BE2C (cell line): ENCODE results near the gene ZDHHC19.

ENCODE experiments used
- DNase-seq: peaks from one replicate; pipeline ENCODE4 v3.0.0-alpha.2; 2020
- H3K27me3 ChIP-seq: fragments of 250-450 bp; sonication (Bioruptor Pico); 2 replicates; pipeline ENCODE4 v1.5.1; 2020; ENCODE audit warnings: mild to moderate bottlenecking
- H3K36me3 ChIP-seq: fragments of 250-450 bp; sonication (Bioruptor Pico); 2 replicates; pipeline ENCODE4 v1.5.1; 2020; ENCODE audit warnings: mild to moderate bottlenecking
- H3K4me1 ChIP-seq: fragments of 250-450 bp; sonication (Bioruptor Pico); 2 replicates; pipeline ENCODE4 v1.5.1; 2020
- H3K4me3 ChIP-seq: 2 replicates; pipeline ENCODE4 v1.5.1; 2011; ENCODE audit warnings: low read depth, low read length
- H3K9me3 ChIP-seq: fragments of 250-450 bp; sonication (Bioruptor Pico); 2 replicates; pipeline ENCODE4 v1.5.1; 2020
- TF ChIP-seq, protein P1 (sequence below): IDR thresholded peaks from 2 replicates; pipeline ENCODE4 v1.5.1; 2012; ENCODE audit warnings: mild to moderate bottlenecking, low read depth, low read length

ZDHHC19 gene

DNA sequence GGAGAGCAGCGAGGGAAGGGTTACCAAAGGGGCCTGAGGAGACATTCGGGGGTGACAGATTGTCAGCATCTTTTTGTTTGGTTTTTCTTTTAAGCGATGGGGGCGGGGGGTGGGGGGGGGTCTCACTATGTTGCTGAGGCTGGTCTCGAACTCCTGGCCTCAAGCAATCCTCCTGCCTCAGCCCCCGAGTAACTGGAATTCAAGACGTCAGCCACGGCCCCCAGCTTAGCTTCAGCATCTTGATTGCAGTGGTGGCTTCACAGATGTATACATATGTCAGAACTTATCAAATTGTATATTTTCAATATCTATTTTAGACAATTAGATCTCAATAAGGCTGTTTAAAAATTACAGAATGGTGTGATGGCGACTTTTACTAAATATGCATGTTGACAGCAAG lies 30.9 kb downstream of the ZDHHC19 start:
- no peak overlapping the region for H3K4me3 ChIP-seq

DNA sequence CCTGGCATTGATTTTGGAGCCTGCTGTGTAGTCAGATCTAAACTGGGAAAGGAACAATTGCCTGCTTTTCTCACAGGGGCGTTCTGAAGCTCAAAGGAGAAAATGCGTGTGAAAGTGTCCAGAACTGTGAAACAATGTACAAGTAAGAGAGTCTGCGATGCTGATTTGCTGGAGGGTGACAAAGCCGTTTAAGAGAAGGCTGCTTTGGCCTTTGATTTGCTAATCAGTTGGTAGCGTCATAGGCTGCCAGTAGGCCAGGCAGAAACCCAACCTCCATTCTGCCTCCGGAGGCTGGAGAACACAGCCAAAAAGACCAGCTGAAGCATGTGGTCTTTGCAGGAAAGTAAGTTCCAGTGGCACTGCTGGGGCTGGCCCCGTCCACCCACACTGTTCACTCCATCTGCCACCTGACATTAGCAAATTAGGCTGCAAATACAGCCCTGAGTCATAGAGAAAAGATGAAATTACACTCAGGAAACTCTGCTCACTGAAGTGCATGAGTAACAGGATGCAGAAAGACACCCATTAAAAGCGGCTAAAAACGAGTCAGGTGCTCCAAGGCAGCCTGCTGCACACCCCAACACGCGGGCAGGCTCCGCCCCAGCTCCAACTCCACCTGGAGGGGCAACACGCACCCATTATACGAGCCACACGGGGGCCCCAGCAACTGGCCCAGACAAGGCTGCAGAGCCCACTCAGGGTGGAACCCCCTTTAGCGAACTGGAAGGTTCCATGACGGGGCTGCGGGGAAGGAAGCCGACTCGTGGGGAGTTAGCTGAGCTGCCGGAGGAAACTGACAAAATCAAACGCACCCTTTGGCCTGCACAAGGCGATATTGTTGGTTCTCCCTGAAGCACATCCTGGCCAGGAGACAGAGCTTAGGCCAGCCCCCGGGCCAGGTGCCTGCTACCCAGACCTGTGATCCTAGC lies 31.6 kb downstream of the ZDHHC19 start:
- Histone ChIP-seq H3K36me3 (no peaks in the 10 kb centered on the region), H3K4me3 (no peak overlapping the region)

More for the DNA sequence above, 30.9 kb downstream of the ZDHHC19 start:
- Histone ChIP-seq H3K4me1 (no peaks in the 10 kb centered on the region), H3K36me3 (no peaks in the 10 kb centered on the region), H3K27me3 (no peaks in the 10 kb centered on the region), H3K9me3 (no peaks in the 10 kb centered on the region)
- TF ChIP-seq, protein P1, sequence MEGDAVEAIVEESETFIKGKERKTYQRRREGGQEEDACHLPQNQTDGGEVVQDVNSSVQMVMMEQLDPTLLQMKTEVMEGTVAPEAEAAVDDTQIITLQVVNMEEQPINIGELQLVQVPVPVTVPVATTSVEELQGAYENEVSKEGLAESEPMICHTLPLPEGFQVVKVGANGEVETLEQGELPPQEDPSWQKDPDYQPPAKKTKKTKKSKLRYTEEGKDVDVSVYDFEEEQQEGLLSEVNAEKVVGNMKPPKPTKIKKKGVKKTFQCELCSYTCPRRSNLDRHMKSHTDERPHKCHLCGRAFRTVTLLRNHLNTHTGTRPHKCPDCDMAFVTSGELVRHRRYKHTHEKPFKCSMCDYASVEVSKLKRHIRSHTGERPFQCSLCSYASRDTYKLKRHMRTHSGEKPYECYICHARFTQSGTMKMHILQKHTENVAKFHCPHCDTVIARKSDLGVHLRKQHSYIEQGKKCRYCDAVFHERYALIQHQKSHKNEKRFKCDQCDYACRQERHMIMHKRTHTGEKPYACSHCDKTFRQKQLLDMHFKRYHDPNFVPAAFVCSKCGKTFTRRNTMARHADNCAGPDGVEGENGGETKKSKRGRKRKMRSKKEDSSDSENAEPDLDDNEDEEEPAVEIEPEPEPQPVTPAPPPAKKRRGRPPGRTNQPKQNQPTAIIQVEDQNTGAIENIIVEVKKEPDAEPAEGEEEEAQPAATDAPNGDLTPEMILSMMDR: no peak
- no peak for DNase-seq

DNA sequence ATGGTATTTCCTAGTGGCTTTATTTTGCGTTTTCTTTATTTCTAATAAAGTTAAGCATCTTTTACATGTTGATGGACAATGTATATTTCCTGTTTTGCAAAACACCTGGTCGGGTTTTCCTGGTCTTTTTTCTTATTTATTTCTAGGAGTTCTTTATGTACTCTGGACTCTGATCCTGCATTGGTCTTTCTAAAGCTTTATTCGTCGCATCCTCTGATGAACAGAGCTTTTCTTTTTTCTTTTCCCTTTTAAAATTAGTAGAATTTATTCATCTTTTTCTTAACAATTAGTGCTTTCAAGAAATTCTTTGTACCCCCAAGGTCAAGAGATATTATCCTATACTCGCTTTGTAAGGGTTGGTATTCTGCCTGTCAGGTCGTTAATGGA lies 32.2 kb downstream of the ZDHHC19 start:
- Histone ChIP-seq H3K9me3 (no peaks in the 10 kb centered on the region), H3K36me3 (no peaks in the 10 kb centered on the region), H3K4me3 (no peak overlapping the region), H3K4me1 (no peaks in the 10 kb centered on the region), H3K27me3 (no peaks in the 10 kb centered on the region)
- no peak for DNase-seq
- TF ChIP-seq, protein P1: no peak

More for the DNA sequence above, 31.6 kb downstream of the ZDHHC19 start:
- TF ChIP-seq, protein P1: no peak
- Histone ChIP-seq H3K4me1 (no peaks in the 10 kb centered on the region), H3K9me3 (no peaks in the 10 kb centered on the region), H3K27me3 (no peaks in the 10 kb centered on the region)
- no peak for DNase-seq

DNA sequence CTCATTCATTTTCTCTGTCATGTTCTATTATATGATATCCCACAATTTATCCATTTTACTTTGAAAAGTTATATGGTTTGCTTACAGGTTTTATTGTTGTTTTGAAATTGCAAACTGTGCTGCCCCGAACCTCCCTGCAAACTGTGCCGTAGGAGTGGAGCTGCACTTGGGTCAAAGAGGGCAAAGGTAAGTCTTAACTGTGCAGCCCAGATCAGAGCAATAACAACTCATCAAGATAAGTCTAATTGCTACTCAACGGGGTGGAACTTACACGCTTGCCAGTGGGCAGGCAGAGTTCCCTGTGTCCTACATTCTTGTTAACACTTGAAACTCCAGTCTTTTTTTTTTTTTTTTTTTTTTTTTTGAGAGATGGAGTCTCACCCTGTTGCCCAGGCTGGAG lies 33.2 kb downstream of the ZDHHC19 start:
- no peaks in the 10 kb centered on the region for H3K4me1 ChIP-seq
- H3K36me3 ChIP-seq: no peaks in the 10 kb centered on the region

DNA sequence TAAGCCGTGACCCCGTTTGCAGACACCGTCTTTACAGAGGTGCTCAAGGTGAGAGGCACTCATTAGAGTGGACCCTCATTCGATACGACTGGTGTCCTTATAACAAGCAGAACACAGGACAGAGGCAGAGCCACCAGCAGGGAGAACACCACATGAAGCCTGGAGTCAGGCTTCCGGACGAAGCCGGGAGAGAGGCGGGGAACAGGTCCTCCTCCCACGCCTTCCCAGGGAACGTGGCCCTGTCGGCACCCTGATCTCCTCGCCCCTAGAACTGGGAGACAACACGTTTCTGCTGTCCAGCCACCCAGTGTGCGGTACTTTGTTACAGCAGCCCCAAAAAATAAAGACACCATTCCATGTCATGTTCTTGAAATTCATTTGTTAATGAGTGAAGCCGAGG lies 33.6 kb downstream of the ZDHHC19 start:
- Histone ChIP-seq H3K27me3 (no peaks in the 10 kb centered on the region), H3K4me3 (no peak overlapping the region), H3K4me1 (no peaks in the 10 kb centered on the region), H3K36me3 (no peaks in the 10 kb centered on the region), H3K9me3 (no peaks in the 10 kb centered on the region)
- TF ChIP-seq, protein P1: no peak
- no peak for DNase-seq

More for the DNA sequence above, 33.2 kb downstream of the ZDHHC19 start:
- H3K27me3 ChIP-seq: no peaks in the 10 kb centered on the region
- H3K9me3 ChIP-seq: no peaks in the 10 kb centered on the region
- DNase-seq: no peak
- TF ChIP-seq, protein P1: no peak
- no peak overlapping the region for H3K4me3 ChIP-seq

DNA sequence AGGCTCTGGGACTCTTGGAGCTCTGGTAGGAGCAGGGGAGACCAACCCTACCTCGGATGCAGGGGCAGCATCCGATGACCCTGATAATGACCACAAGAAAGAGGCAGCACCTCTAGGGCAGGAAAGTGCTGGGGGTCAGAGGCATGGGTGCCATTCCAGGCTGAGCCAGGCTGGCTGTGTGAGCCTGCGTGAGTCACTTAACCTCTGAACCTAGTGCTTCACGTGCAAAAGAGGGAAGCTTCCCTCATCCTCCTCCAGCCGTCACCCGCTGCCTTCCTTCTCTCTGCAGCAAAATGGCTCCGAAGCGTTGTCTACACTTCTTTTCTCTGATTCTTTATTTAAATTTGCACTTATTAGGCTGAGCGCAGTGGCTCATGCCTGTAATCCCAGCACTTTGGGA lies 35.5 kb downstream of the ZDHHC19 start:
- TF ChIP-seq, protein P1: no peak
- H3K4me3 ChIP-seq: no peak overlapping the region
- no peaks in the 10 kb centered on the region for H3K36me3 ChIP-seq
- no peaks in the 10 kb centered on the region for H3K27me3 ChIP-seq
- DNase-seq: no peak
- no peaks in the 10 kb centered on the region for H3K9me3 ChIP-seq
- no peaks in the 10 kb centered on the region for H3K4me1 ChIP-seq
